ENCODE data around the gene TOR4A.
A peak's percentile ranks its signal among the peaks of the same experiment; 100 is the strongest.

Gene TOR4A

DNA sequence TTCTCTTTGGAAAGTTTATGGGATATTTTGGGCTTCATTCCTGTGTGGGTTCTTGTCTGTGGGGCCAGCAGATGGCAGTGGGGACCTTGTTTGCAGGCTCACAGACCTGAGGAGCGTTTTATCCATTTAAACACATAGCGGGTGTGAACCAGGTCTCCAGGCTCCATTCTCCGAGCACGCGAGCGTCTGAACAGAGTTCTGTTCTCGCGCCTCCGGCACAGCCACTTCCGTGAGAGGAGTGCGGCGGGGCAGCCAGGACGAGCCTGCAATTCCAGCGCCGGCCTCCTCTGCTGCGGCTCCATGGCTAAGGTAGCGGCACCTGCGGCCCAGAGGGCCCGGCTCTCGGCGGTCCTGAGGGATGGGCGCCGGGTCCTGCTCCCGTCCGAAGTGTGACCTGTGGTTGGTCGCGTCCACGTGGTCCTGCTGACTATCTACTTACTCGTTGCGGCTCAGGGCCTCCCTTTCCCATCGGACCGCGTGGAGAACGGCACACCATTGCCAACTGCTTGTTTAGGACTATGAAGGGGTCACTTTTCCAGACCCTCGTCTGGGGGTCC, 17.2 kb downstream of the TOR4A start:
- Histone ChIP-seq H3K27me3 (ENCODE audit: control insufficient read depth in 5 of 5, insufficient read depth in 4 of 5, low read length in 5 of 5) (peaks cover 26 to 49% (median 44%) of the 10 kb centered on the region in 5 donors), H3K4me1 (ENCODE audit: control insufficient read depth in 5 of 5, insufficient read depth in 5 of 5, low read length in 5 of 5) (peaks cover 0 to 46% (median 38%) of the 10 kb centered on the region in 5 donors), H3K9ac (ENCODE audit: low read length in 5 of 5) (peak overlapping the region in 1 of 5 donors; percentile 30), H3K9me3 (ENCODE audit: control insufficient read depth in 5 of 5, low read length in 5 of 5) (peaks cover 0 to 5% (median 4%) of the 10 kb centered on the region in 5 donors), H3K27ac (ENCODE audit: low read depth, low read length) (no peak overlapping the region), H3K4me3 (ENCODE audit: low read depth in 1 of 5, low read length in 5 of 5) (peak overlapping the region in 2 of 5 donors; percentile 11 to 44), H3K36me3 (ENCODE audit: control insufficient read depth in 5 of 5, insufficient read depth in 5 of 5, low read length in 5 of 5) (peaks cover 0 to 3% (median 0%) of the 10 kb centered on the region in 5 donors)

DNA sequence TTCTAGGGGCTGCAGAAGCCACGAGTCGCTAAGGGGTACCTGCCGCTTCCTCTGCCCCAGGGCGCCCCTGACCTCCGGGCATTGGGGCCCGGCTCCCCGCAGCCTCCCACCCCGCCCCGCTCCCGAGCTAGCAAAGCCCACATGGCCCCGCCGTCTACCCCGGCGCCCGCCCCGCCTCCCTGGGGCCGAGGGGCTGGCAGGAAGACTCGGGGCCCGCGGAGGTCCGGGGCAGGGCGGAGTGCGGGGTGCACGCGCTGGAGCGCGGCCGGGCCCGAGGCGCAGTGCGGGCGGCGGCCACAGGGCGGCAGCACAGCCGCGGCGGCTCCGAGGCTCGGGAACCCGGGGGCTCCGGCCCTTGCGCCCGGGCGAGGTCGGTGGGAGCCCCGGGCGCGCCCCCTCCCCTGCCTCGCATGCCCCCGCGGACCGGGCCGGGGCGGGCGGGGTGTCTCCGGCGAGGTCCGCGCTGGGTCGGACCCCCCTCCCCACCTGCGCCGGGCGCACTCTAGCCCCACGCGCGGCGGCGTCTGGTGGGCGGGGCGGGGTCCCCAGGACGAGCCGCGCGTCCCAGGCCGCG, 17.8 kb downstream of the TOR4A start:
- H3K4me3 ChIP-seq (ENCODE audit: low read depth in 1 of 5, low read length in 5 of 5), result peak overlapping the region in 2 of 5 donors; percentile 11 to 44
- peaks cover 0 to 5% (median 4%) of the 10 kb centered on the region in 5 donors for H3K9me3 ChIP-seq (ENCODE audit: control insufficient read depth in 5 of 5, low read length in 5 of 5)
- peak overlapping the region in 1 of 5 donors; percentile 30 for H3K9ac ChIP-seq (ENCODE audit: low read length in 5 of 5)
- H3K27ac ChIP-seq (ENCODE audit: low read depth, low read length), result no peak overlapping the region
- H3K36me3 ChIP-seq (ENCODE audit: control insufficient read depth in 5 of 5, insufficient read depth in 5 of 5, low read length in 5 of 5), result peaks cover 0 to 3% (median 0%) of the 10 kb centered on the region in 5 donors
- peaks cover 31 to 54% (median 48%) of the 10 kb centered on the region in 5 donors for H3K27me3 ChIP-seq (ENCODE audit: control insufficient read depth in 5 of 5, insufficient read depth in 4 of 5, low read length in 5 of 5)
- H3K4me1 ChIP-seq (ENCODE audit: control insufficient read depth in 5 of 5, insufficient read depth in 5 of 5, low read length in 5 of 5), result peaks cover 0 to 49% (median 38%) of the 10 kb centered on the region in 5 donors

DNA sequence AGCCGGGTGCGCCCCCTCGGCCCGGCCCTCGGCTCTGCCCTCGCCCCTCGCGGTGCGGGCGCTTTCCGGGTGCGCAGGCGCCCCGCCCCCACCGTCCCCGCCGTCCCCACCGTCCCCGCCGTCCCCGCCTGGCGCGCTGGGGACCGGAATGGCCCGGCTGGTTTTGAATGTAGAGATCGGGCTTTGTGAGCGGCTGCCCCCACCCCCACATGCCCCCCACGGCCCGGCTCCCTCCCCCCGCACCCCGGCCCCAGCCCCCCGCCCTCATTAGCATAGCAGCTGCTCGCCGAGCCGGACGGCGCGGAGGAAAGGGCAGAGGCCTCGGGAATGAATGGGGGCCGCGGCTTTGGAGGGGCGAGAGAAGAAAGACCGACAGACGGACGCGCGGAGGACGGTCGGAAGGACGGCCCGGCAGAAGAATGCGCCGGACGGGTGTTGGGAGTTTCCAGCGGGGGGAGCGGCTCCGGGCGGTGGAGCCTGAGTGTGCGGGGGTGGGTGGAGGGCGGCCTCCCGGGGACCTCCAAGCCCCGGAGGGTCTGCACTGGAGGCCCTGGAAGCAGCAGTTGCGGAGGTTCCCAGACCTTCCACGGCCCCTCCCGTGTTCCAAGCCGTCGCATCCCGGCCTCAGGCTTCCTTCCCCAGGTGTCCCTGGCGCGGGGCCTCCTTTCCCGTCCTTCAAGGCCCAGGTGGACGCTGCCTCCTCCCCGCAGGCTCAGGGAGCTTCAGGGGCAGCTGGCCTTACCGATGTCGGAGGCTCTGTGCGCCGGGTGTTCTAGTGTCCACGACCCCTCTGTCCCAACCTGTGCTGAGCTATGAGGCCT, 18.5 kb downstream of the TOR4A start:
- Histone ChIP-seq H3K36me3 (ENCODE audit: control insufficient read depth in 5 of 5, insufficient read depth in 5 of 5, low read length in 5 of 5) (peaks cover 0 to 3% (median 0%) of the 10 kb centered on the region in 5 donors), H3K27ac (ENCODE audit: low read depth, low read length) (peak overlapping the region; percentile 74), H3K4me3 (ENCODE audit: low read depth in 1 of 5, low read length in 5 of 5) (peak overlapping the region in 4 of 5 donors; percentile 49 to 60 (median 58)), H3K4me1 (ENCODE audit: control insufficient read depth in 5 of 5, insufficient read depth in 5 of 5, low read length in 5 of 5) (peaks cover 0 to 53% (median 38%) of the 10 kb centered on the region in 5 donors), H3K9me3 (ENCODE audit: control insufficient read depth in 5 of 5, low read length in 5 of 5) (peaks cover 0 to 5% (median 4%) of the 10 kb centered on the region in 5 donors), H3K9ac (ENCODE audit: low read length in 5 of 5) (peak overlapping the region in 4 of 5 donors; percentile 3 to 61 (median 39)), H3K27me3 (ENCODE audit: control insufficient read depth in 5 of 5, insufficient read depth in 4 of 5, low read length in 5 of 5) (peaks cover 31 to 56% (median 51%) of the 10 kb centered on the region in 5 donors)

DNA sequence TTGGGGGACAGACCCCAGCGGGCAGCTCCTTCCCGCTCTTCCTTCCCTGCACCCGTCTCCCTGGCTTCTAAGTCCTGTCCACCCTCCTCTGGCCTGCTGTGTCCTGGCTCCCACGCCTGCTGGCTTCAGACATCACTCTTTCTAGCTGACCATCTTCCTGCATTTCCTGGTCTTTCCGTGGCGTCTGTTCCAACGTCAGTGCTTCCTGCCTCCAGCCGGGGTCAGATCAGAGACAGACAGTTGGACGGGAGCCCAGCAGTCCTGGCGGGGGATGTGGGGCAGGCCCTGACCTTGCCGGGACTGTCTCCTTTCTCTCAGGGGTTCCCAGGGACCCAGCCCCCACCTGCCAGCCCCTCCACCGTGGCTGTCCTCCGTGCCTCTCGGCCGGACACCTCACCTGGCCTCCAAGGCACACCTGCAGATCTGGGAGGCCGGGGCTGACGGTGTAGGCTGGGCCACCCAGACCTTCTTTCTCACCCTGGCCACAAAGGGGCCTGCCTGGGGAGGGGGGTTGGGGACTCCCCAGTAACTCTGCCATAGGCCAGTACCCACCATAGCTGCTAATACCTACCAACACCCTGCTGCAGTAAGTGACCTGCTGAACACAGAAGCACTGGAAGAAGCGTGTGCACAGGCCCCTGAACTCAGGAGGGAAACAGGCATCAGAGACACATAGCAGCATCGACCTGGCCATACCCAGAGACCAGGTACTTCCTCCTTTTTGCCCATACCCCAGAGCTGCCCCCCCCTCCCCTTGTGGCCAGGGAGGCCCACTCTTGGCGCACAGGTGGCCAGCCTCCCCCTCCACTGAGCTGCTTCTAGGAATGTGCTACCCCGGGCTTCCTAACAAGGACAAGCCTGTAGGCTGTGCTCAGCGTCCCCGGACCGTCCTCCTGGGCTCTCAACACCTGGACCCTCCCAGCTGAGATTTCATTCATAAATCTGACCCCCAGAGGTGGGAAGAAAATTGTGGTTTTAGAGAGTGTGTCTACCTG, 19.4 kb downstream of the TOR4A start:
- Histone ChIP-seq H3K9me3 (ENCODE audit: control insufficient read depth in 5 of 5, low read length in 5 of 5) (peaks cover 0 to 5% (median 4%) of the 10 kb centered on the region in 5 donors), H3K9ac (ENCODE audit: low read length in 5 of 5) (peak overlapping the region in 3 of 5 donors; percentile 26 to 61 (median 52)), H3K4me1 (ENCODE audit: control insufficient read depth in 5 of 5, insufficient read depth in 5 of 5, low read length in 5 of 5) (peaks cover 0 to 59% (median 43%) of the 10 kb centered on the region in 5 donors), H3K36me3 (ENCODE audit: control insufficient read depth in 5 of 5, insufficient read depth in 5 of 5, low read length in 5 of 5) (peaks cover 0 to 3% (median 0%) of the 10 kb centered on the region in 5 donors), H3K4me3 (ENCODE audit: low read depth in 1 of 5, low read length in 5 of 5) (peak overlapping the region in 4 of 5 donors; percentile 49 to 60 (median 58)), H3K27me3 (ENCODE audit: control insufficient read depth in 5 of 5, insufficient read depth in 4 of 5, low read length in 5 of 5) (peaks cover 31 to 60% (median 54%) of the 10 kb centered on the region in 5 donors), H3K27ac (ENCODE audit: low read depth, low read length) (peak overlapping the region; percentile 74)

DNA sequence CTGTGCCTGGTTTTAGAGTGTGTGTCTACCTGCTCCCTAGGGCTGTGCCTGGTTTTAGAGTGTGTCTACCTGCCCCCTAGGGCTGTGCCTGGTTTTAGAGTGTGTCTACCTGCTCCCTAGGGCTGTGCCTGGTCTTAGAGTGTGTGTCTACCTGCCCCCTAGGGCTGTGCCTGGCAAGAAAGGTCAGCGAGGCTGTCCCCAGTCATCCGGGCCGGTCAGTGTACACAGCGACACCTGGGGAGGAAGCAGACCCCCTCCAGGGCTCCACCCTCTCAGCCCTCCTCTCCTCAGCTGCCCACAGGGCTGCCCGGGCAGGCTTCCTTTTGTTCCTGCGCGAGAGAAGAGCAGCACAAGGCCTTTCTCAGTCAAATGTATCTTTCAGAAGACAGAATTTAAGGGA, 20.4 kb downstream of the TOR4A start:
- Histone ChIP-seq H3K9me3 (ENCODE audit: control insufficient read depth in 5 of 5, low read length in 5 of 5) (peaks cover 0 to 5% (median 4%) of the 10 kb centered on the region in 5 donors), H3K9ac (ENCODE audit: low read length in 5 of 5) (peak overlapping the region in 2 of 5 donors; percentile 26 to 59), H3K27me3 (ENCODE audit: control insufficient read depth in 5 of 5, insufficient read depth in 4 of 5, low read length in 5 of 5) (peaks cover 31 to 59% (median 53%) of the 10 kb centered on the region in 5 donors), H3K4me3 (ENCODE audit: low read depth in 1 of 5, low read length in 5 of 5) (peak overlapping the region in 2 of 5 donors; percentile 73 to 92), H3K4me1 (ENCODE audit: control insufficient read depth in 5 of 5, insufficient read depth in 5 of 5, low read length in 5 of 5) (peaks cover 0 to 65% (median 49%) of the 10 kb centered on the region in 5 donors), H3K36me3 (ENCODE audit: control insufficient read depth in 5 of 5, insufficient read depth in 5 of 5, low read length in 5 of 5) (peaks cover 0 to 3% (median 0%) of the 10 kb centered on the region in 5 donors), H3K27ac (ENCODE audit: low read depth, low read length) (peak overlapping the region; percentile 74)

DNA sequence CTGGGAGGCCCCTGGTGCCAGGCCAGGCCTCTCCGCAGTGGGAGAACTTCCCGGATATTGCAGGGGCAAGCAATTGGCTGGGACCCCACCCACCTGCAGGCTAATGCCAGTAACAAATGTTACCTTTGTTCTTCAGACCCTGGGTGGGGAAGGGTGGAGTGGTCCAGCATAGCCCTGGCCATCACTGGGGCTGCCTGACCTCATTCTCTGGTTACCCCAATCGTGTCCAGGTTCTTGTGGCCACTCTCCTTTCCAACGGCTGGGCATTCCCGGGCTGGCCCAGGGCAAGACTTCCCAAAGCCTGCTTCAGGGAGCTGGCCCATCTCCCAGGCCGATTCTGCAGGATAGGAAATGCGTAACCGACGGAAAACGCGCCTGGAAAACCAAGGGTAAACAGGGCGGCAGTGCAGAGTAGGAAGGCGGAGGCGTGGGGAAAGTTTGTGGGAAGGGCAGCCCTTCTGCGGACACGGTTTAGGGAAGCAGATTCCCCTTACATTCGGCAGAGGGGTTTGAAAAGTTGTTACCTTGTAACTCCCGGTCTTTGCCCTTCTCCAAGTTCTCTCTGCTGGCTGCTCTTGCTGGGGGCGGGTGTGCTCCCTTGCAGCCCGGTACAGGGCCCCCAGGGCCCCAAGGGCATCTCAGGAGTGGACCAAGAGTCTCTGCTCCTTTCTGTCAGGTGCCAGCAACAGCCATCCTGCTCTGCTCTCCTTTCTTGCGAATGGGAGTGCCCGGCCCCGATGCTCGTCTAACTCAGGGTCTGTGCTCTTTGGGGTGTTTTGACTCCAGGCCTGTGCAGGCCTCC, 21.1 kb downstream of the TOR4A start:
- peaks cover 0 to 71% (median 54%) of the 10 kb centered on the region in 5 donors for H3K4me1 ChIP-seq (ENCODE audit: control insufficient read depth in 5 of 5, insufficient read depth in 5 of 5, low read length in 5 of 5)
- H3K27me3 ChIP-seq (ENCODE audit: control insufficient read depth in 5 of 5, insufficient read depth in 4 of 5, low read length in 5 of 5), result peaks cover 31 to 64% (median 51%) of the 10 kb centered on the region in 5 donors

GRCh38 chr9:137299203-137299565, 21.7 kb downstream of the TOR4A start:
- peaks cover 0 to 3% (median 0%) of the 10 kb centered on the region in 5 donors for H3K36me3 ChIP-seq (ENCODE audit: control insufficient read depth in 5 of 5, insufficient read depth in 5 of 5, low read length in 5 of 5)

More for the DNA sequence above, 21.1 kb downstream of the TOR4A start:
- peak overlapping the region; percentile 74 for H3K27ac ChIP-seq (ENCODE audit: low read depth, low read length)
- peaks cover 0 to 5% (median 4%) of the 10 kb centered on the region in 5 donors for H3K9me3 ChIP-seq (ENCODE audit: control insufficient read depth in 5 of 5, low read length in 5 of 5)
- peak overlapping the region in 1 of 5 donors; percentile 35 for H3K9ac ChIP-seq (ENCODE audit: low read length in 5 of 5)
- peak overlapping the region in 4 of 5 donors; percentile 35 to 92 (median 77) for H3K4me3 ChIP-seq (ENCODE audit: low read depth in 1 of 5, low read length in 5 of 5)
- H3K36me3 ChIP-seq (ENCODE audit: control insufficient read depth in 5 of 5, insufficient read depth in 5 of 5, low read length in 5 of 5), result peaks cover 0 to 3% (median 0%) of the 10 kb centered on the region in 5 donors

GRCh38 chr9:137299938-137300337, 22.4 kb downstream of the TOR4A start:
- peaks cover 0 to 3% (median 0%) of the 10 kb centered on the region in 5 donors for H3K36me3 ChIP-seq (ENCODE audit: control insufficient read depth in 5 of 5, insufficient read depth in 5 of 5, low read length in 5 of 5)
- peak overlapping the region; percentile 41 for H3K27ac ChIP-seq (ENCODE audit: low read depth, low read length)
- peaks cover 0 to 73% (median 56%) of the 10 kb centered on the region in 5 donors for H3K4me1 ChIP-seq (ENCODE audit: control insufficient read depth in 5 of 5, insufficient read depth in 5 of 5, low read length in 5 of 5)
- H3K9ac ChIP-seq (ENCODE audit: low read length in 5 of 5), result no peak overlapping the region
- H3K9me3 ChIP-seq (ENCODE audit: control insufficient read depth in 5 of 5, low read length in 5 of 5), result no peaks in the 10 kb centered on the region
- H3K4me3 ChIP-seq (ENCODE audit: low read depth in 1 of 5, low read length in 5 of 5), result peak overlapping the region in 4 of 5 donors; percentile 40 to 92 (median 77)
- peaks cover 38 to 64% (median 57%) of the 10 kb centered on the region in 5 donors for H3K27me3 ChIP-seq (ENCODE audit: control insufficient read depth in 5 of 5, insufficient read depth in 4 of 5, low read length in 5 of 5)

More at GRCh38 chr9:137299203-137299565, 21.7 kb downstream of the TOR4A start:
- Histone ChIP-seq H3K4me1 (ENCODE audit: control insufficient read depth in 5 of 5, insufficient read depth in 5 of 5, low read length in 5 of 5) (peaks cover 0 to 71% (median 53%) of the 10 kb centered on the region in 5 donors), H3K9ac (ENCODE audit: low read length in 5 of 5) (peak overlapping the region in 1 of 5 donors; percentile 35), H3K9me3 (ENCODE audit: control insufficient read depth in 5 of 5, low read length in 5 of 5) (peaks cover 0 to 5% (median 3%) of the 10 kb centered on the region in 5 donors), H3K27ac (ENCODE audit: low read depth, low read length) (peak overlapping the region; percentile 60), H3K27me3 (ENCODE audit: control insufficient read depth in 5 of 5, insufficient read depth in 4 of 5, low read length in 5 of 5) (peaks cover 34 to 64% (median 53%) of the 10 kb centered on the region in 5 donors), H3K4me3 (ENCODE audit: low read depth in 1 of 5, low read length in 5 of 5) (peak overlapping the region in 4 of 5 donors; percentile 35 to 92 (median 77))

Data from subcutaneous abdominal adipose tissue (tissue), 5 donors.